HTR-8/SVneo (cell line): ENCODE measurements around the gene TMEM156.
"Not testable (repeated sequence)": the region's sequence is repeated elsewhere in the genome, so short reads cannot be mapped to it uniquely, and the experiment has no call there.

Experiments used
- DNase-seq: peaks from one replicate; pipeline ENCODE4 v3.0.0; 2011; ENCODE audit warnings: low spot score, mixed read lengths; ENCODE audit not compliant: insufficient read length
- FAIRE-seq: peaks from 2 replicates; lab custom pipeline; 2011; peaks lifted over from hg19 to GRCh38; lab: Jason Lieb, UNC

Gene TMEM156

GRCh38 chr4:39002058-39002457 is 30.2 kb downstream of the TMEM156 start:
- FAIRE-seq, DNase-seq: not testable (repeated sequence)

GRCh38 chr4:38995660-38996005 is 36.6 kb downstream of the TMEM156 start:
- DNase-seq (no peak), FAIRE-seq (no peak)

GRCh38 chr4:38994135-38994534 is 38.1 kb downstream of the TMEM156 start:
- no peak for FAIRE-seq
- DNase-seq, result no peak

- peak; percentile 26 for DNase-seq
- no peak for FAIRE-seq
These were observed 38.5 kb downstream of the TMEM156 start for GRCh38 chr4:38993683-38994082.

- FAIRE-seq (no peak), DNase-seq (no peak)
These were observed 42.0 kb downstream of the TMEM156 start for GRCh38 chr4:38990241-38990640.

GRCh38 chr4:38989487-38989886 is 42.7 kb downstream of the TMEM156 start:
- DNase-seq, result no peak
- no peak for FAIRE-seq

- not testable (repeated sequence) for FAIRE-seq, DNase-seq
These were observed 43.9 kb downstream of the TMEM156 start for GRCh38 chr4:38988353-38988752.

- DNase-seq, result no peak
- no peak for FAIRE-seq
These were observed 44.7 kb downstream of the TMEM156 start for GRCh38 chr4:38987491-38987890.

- FAIRE-seq, result no peak
- no peak for DNase-seq
These were observed 46.7 kb downstream of the TMEM156 start for GRCh38 chr4:38985410-38986100.

- DNase-seq (no peak), FAIRE-seq (no peak)
These were observed 48.2 kb downstream of the TMEM156 start for GRCh38 chr4:38983787-38984598.

- FAIRE-seq (no peak), DNase-seq (no peak)
These were observed 48.9 kb downstream of the TMEM156 start for GRCh38 chr4:38983291-38983690.

GRCh38 chr4:38982361-38983095 is 49.7 kb downstream of the TMEM156 start:
- DNase-seq, result no peak
- FAIRE-seq, result no peak

- no peak for DNase-seq
- no peak for FAIRE-seq
These were observed 51.1 kb downstream of the TMEM156 start for GRCh38 chr4:38980903-38981676.

GRCh38 chr4:38979511-38980230 is 52.5 kb downstream of the TMEM156 start:
- no peak for DNase-seq
- FAIRE-seq, result no peak

- no peak for DNase-seq
- no peak for FAIRE-seq
These were observed 53.1 kb downstream of the TMEM156 start for GRCh38 chr4:38979081-38979480.

GRCh38 chr4:38976308-38976707 is 55.9 kb downstream of the TMEM156 start:
- no peak for FAIRE-seq

GRCh38 chr4:38968668-38969067 is 63.5 kb downstream of the TMEM156 start:
- DNase-seq (no peak), FAIRE-seq (no peak)

More at GRCh38 chr4:38976308-38976707, 55.9 kb downstream of the TMEM156 start:
- no peak for DNase-seq

- DNase-seq (peak; percentile 51), FAIRE-seq (no peak)
These were observed 64.7 kb downstream of the TMEM156 start for GRCh38 chr4:38967260-38968095.

- no peak for DNase-seq
- FAIRE-seq, result no peak
These were observed 66.3 kb downstream of the TMEM156 start for GRCh38 chr4:38965866-38966265.
